HUDEP-2 (cell line): ENCODE measurements around the gene HACE1.
"Not testable (repeated sequence)": the region's sequence is repeated elsewhere in the genome, so short reads cannot be mapped to it uniquely, and the experiment has no call there.

Experiments
- DNase-seq, 76 experiments: peaks; one replicate each; lab custom pipeline; 2025; ENCODE audit not compliant: unreplicated experiment in 76 of 76; lab: John Stamatoyannopoulos, UW

HACE1 gene

GRCh38 chr6:104859225-104860146, at the start of gene HACE1:
Gene HACE1, minus strand, starts transcription at chr6:104859919. Its CDS starts 277 bp downstream, at chr6:104859642.
- peak in 75 of 76 experiments; percentile 27 to 95 (median 86) for DNase-seq

- DNase-seq: no peak
Observed at GRCh38 chr6:104908888-104909525, 49.3 kb upstream of the HACE1 start.

DNA sequence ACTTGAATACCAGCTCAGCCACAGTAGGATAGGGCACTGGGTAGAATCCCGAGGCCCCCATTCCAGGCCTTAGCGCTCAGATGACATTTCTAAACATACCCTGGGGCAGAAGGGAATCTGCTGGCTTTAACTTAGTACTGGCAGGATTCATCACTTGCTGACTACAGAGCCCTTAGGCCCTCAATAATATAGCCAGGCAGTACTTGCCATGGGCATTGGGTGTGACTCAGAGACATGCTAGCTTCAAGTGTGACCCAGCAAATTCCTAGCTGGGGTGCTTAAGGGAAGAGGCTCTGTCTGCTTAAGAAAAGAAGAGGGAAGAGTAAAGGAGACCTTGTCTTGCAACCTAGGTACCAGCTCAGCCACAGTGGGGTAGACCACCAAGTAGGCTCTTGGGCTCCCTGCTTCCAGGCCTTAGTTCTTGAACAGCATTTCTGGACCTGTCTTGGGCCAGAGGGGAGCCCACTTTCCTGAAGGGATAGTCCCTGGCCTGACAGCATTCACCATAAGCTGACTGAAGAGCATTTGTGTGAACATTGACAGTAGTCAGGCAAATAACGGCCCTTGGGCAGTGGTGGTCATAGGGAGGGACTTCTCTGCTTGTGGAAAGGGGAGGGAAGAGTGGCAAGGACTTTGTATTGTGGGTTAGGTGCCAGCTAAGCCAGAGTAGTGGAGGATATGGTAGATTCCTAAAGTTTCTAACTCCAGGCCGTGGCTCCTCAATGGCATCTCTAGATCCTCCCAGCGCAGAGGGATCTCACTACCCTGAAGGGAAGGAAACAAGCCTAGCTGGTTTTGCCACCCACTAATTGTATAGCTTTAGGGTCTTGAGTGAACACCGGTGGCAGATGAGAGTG, 48.5 kb upstream of the HACE1 start:
- DNase-seq: no peak

- not testable (repeated sequence) for DNase-seq
Observed at GRCh38 chr6:104898893-104899292, 39.2 kb upstream of the HACE1 start.

DNA sequence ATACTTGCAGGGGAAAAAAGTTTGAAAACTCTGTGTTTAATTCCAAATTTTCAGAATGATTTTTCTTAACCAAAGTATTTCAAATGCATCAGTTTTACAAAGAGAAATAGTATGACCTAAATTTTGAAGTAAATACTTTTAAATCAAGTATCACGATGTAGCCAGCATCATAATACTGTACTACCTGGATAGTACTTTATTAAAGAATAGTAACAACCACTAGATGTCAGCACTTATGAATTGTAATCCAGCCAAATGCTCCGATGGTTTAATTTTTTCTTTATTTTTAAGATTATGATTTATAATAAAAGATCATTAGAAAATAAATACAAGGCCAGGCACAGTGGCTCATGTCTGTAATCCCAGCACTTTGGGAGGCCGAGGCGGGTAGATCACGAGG, 37.2 kb upstream of the HACE1 start:
- no peak for DNase-seq

- no peak for DNase-seq
Observed at GRCh38 chr6:104888066-104888465, 28.3 kb upstream of the HACE1 start.

GRCh38 chr6:104887350-104887749, 27.6 kb upstream of the HACE1 start:
- DNase-seq: peak in 24 of 76 experiments; percentile 2 to 41 (median 18)

DNA sequence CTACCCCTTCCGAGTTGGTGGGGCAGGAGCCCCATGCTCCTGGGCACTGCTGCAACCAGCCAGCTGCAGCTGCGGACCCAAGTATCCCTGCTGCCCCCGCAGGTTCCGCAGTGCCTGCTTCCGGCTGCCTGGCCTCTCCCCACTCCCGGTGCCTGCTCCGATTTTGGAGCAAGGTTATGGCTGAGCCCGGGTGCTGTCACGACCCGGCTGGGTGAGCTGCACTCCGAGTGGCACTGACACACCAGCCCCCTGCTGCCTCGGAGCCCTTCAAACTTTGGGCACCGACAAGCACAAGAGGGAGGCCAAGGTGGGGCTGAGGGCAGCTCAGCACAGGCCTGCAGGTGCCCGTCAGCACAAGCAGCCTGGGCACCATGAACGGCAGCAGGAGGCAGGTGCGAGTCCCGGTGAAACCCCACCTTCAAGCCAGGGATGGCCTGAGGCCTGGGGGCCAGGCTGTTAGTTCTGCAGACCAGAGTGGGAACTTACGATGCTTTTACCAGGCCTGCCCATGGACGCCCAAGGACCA, 25.9 kb upstream of the HACE1 start:
- DNase-seq: no peak

DNA sequence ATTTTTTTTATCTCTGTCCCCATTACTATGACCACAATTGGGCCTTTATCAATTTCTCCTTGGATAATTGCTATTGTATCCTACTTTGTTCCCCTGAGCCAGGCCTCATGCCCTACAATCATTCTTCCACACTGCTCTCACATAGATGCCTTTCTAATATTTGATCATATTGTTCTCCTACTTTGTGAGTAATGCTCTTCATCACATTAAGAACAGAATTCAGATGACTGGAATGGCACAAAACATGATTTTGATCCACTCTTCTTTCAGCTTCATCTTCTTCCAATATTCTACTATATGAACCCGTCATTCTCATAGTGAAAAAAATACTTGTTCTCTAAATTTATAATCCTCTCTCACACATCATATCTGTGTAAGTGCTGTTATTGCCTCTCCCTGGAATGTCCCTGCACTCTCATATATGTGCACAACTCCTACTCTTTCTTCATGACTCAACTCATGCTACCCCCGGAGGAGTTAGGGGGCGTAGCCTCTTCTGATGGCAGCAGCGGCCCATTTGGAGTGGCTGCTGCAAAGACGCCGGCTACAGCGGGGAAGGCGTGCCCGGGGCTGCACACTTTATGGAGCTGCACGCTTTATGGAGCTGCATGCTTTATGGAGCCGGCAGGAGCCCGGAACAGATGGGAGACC, 25.3 kb upstream of the HACE1 start:
- DNase-seq: no peak

GRCh38 chr6:104881964-104882668, 22.4 kb upstream of the HACE1 start:
- DNase-seq: no peak

DNA sequence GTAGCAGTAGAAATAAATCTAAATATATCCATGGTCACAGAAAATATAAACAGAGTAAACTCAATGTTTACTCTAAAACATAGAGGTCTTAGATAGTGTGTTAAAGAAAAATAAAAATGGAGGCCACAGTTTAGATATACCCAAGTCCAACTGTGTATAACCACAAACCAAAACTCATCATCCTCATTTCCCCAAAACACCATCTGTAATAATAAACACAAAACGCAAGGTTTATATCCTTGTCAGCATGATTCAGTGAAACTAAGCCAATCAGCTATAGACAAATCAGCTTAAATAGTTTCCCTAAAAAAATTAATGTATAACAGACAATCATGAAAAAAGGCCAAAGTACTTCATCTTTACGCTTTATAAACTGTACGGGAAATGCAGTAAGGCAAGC, 2.7 kb upstream of the HACE1 start:
- no peak for DNase-seq

GRCh38 chr6:104860221-104860620, 502 bp upstream of the HACE1 start:
- DNase-seq: no peak

GRCh38 chr6:104858642-104859041, 1.1 kb downstream of the HACE1 start:
- DNase-seq: peak in 2 of 76 experiments; percentile 3 to 6

GRCh38 chr6:104855507-104855906, 4.2 kb downstream of the HACE1 start:
- no peak for DNase-seq

DNA sequence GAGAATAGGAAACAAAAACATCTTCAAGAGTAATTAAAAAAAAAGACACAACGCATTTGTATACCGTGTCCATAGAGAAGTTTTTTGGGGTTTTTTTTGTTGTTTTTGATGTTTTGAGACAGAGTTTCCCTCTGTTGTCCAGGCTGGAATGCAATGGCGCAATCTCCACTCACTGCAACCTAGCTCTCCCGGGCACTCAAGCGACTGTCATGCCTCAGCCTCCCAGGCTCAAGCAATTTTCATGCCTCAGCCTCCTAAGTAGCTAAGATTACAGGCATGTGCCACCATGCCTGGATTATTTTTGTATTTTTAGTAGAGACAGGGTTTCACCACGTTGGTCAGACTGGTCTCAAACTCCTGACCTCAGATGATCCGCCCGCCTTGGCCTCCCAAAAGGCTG, 12.0 kb downstream of the HACE1 start:
- DNase-seq: not testable (repeated sequence)

DNA sequence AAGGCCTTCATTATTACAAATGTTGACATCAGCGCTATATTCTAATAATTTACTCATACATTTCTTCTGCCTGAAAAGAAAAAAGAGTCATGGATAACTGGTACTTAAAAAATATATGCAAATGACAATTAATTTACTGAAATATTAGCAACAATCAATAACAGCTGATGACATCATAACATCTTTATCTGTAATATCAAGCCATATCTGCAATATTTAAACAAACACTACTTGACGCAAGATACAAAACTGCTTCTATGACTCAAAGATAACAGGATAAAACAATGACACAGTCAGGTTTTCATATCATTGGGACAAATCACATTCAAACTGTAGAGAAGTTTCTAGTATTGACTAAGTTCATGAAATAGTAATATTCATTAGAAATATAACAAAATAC, 16.5 kb downstream of the HACE1 start:
- no peak for DNase-seq

DNA sequence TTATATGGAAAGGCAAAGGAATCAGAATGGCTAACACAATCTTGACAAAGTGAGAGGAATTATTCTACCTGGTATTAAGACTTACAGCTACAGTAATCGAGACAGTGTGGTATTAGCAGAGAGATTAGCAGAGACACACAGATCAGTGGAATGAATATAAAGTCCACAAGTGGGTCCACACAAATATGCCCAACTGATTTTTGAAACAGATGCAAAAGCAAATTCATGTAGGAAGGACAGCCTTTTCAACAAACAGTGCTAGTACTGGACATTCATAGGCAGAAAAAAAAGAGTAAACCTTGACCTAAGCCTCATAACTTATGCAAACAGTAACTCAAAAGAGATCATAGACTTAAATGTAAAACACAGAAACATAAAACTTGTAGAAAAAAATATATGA, 22.6 kb downstream of the HACE1 start:
- DNase-seq: no peak

- DNase-seq: not testable (repeated sequence)
Observed at GRCh38 chr6:104836479-104837020, 23.2 kb downstream of the HACE1 start.

DNA sequence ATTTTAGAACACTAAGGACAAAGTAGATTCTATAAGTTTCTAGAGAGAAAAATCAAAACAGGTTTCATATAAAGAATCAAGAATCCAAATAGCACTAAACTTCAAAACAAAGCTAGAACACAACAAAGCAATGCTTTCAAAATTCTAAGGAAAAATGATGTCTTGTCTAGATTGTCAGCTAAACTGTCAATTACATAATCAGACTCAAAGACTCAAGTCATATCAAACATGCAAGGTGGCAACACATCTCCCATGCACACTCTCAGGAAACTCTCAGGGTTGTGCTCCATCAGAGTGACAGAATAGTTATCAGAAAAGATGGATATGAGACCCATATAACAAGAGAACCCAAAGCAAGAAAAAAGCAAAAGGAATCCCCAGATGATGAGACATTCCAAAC, 23.9 kb downstream of the HACE1 start:
- DNase-seq: no peak
